Measurements from ENCODE around the gene HYAL2.
A peak's percentile ranks its signal among the peaks of the same experiment; 100 is the strongest.

- TF ChIP-seq CTCF (IDR thresholded peaks at IDR 0.05; ENCODE audit: control extremely low read depth in 1 of 3, insufficient read depth in 1 of 3, low read depth in 1 of 3, low read length in 3 of 3) (peak in 1 of 3 experiments; percentile 34; a peak in 1 of 4 replicates), POLR2A (IDR thresholded peaks at IDR 0.05; ENCODE audit: control extremely low read depth in 1 of 2, low read depth in 2 of 2, low read length in 2 of 2) (no peak), GABPA (IDR thresholded peaks at IDR 0.05; ENCODE audit: borderline replicate concordance, insufficient read depth, low read length) (no peak)
Observed at GRCh38 chr3:50370594-50370993, 48.0 kb upstream of the HYAL2 start.
